H9 (cell line): ENCODE data around the gene ALOX12B. TPM values are rescaled to one million over a fixed set of nuclear protein-coding genes. Genes with fewer than 3 reads are reported as not detected.

Source experiments
- DNase-seq: peaks from one replicate; pipeline ENCODE4 v3.0.0-alpha.2; 2017
- H2AFZ ChIP-seq: one replicate; pipeline ENCODE4 v1.6.1; 2013; ENCODE audit warnings: mild to moderate bottlenecking, low read length, control low read depth, moderate library complexity
- H2AK5ac ChIP-seq: 2 replicates; pipeline ENCODE4 v1.6.1; 2013; ENCODE audit warnings: low read length, control low read depth, mixed read lengths; ENCODE audit not compliant: insufficient read length
- H2BK120ac ChIP-seq: one replicate; pipeline ENCODE4 v1.6.1; 2013; ENCODE audit warnings: low read depth, mild to moderate bottlenecking, low read length, control low read depth, inconsistent platforms; ENCODE audit not compliant: poor library complexity, severe bottlenecking
- H2BK12ac ChIP-seq: 2 replicates; pipeline ENCODE4 v1.6.1; 2013; ENCODE audit warnings: low read length, control low read depth, mixed read lengths, low read depth; ENCODE audit not compliant: insufficient read length
- H2BK15ac ChIP-seq: 2 replicates; pipeline ENCODE4 v1.6.1; 2013; ENCODE audit warnings: low read depth, low read length, control low read depth
- H2BK20ac ChIP-seq: one replicate; pipeline ENCODE4 v1.6.1; 2013; ENCODE audit warnings: low read depth, mild to moderate bottlenecking, low read length, control low read depth, inconsistent platforms; ENCODE audit not compliant: poor library complexity, severe bottlenecking
- H2BK5ac ChIP-seq: 2 replicates; pipeline ENCODE4 v1.6.1; 2013; ENCODE audit warnings: low read length, control low read depth, mixed read lengths; ENCODE audit not compliant: insufficient read length
- H3K14ac ChIP-seq: 2 replicates; pipeline ENCODE4 v1.6.1; 2013; ENCODE audit warnings: low read length, control low read depth; ENCODE audit not compliant: insufficient read depth
- H3K18ac ChIP-seq: 2 replicates; pipeline ENCODE4 v1.6.1; 2013; ENCODE audit warnings: low read depth, mild to moderate bottlenecking, mixed read lengths, low read length, control low read depth; ENCODE audit not compliant: insufficient read length
- H3K23ac ChIP-seq: 2 replicates; pipeline ENCODE4 v1.6.1; 2013; ENCODE audit warnings: low read length, control low read depth, mixed read lengths, low read depth; ENCODE audit not compliant: insufficient read length
- H3K23me2 ChIP-seq: 2 replicates; pipeline ENCODE4 v1.6.1; 2013; ENCODE audit warnings: low read depth, mild to moderate bottlenecking, mixed read lengths, low read length, control low read depth; ENCODE audit not compliant: insufficient read length, poor library complexity, severe bottlenecking
- H3K27ac ChIP-seq: 2 replicates; pipeline ENCODE4 v1.5.1; 2013; ENCODE audit warnings: low read length, control low read depth, mixed read lengths, low read depth; ENCODE audit not compliant: insufficient read length
- H3K27me3 ChIP-seq: 2 replicates; pipeline ENCODE4 v1.6.1; 2013; ENCODE audit warnings: low read length, control low read depth, inconsistent platforms; ENCODE audit not compliant: insufficient read depth
- H3K4ac ChIP-seq: 2 replicates; pipeline ENCODE4 v1.6.1; 2013; ENCODE audit warnings: low read depth, mild to moderate bottlenecking, control low read depth, inconsistent platforms, low read length, moderate library complexity
- H3K4me1 ChIP-seq: 2 replicates; pipeline ENCODE4 v1.6.1; 2013; ENCODE audit warnings: low read length, control low read depth, inconsistent platforms; ENCODE audit not compliant: insufficient read depth
- H3K4me2 ChIP-seq: 2 replicates; pipeline ENCODE4 v1.6.1; 2013; ENCODE audit warnings: low read length, control low read depth, mixed read lengths; ENCODE audit not compliant: insufficient read length, insufficient read depth
- H3K56ac ChIP-seq: 2 replicates; pipeline ENCODE4 v1.6.1; 2013; ENCODE audit warnings: low read depth, mild to moderate bottlenecking, mixed read lengths, low read length, control low read depth; ENCODE audit not compliant: insufficient read length
- H3K79me1 ChIP-seq: 2 replicates; pipeline ENCODE4 v1.6.1; 2013; ENCODE audit warnings: low read depth, mild to moderate bottlenecking, moderate library complexity, low read length, control low read depth, inconsistent platforms; ENCODE audit not compliant: insufficient read depth, poor library complexity, severe bottlenecking
- H3K79me2 ChIP-seq: 2 replicates; pipeline ENCODE4 v1.6.1; 2013; ENCODE audit warnings: low read length, control low read depth, inconsistent platforms; ENCODE audit not compliant: insufficient read depth
- H3K9ac ChIP-seq: 2 replicates; pipeline ENCODE4 v1.6.1; 2013; ENCODE audit warnings: low read length, control low read depth, mixed read lengths; ENCODE audit not compliant: insufficient read length; ENCODE audit errors: extremely low read depth
- H3K9me3 ChIP-seq: one replicate; pipeline ENCODE4 v1.6.1; 2013; ENCODE audit warnings: low read depth, low read length, inconsistent platforms; ENCODE audit not compliant: control insufficient read depth
- H3T11ph ChIP-seq: one replicate; pipeline ENCODE4 v1.6.1; 2013; ENCODE audit warnings: mild to moderate bottlenecking, low read length, control low read depth, inconsistent platforms
- H4K20me1 ChIP-seq: one replicate; pipeline ENCODE4 v1.6.1; 2013; ENCODE audit not compliant: control insufficient read depth, insufficient read length, insufficient read depth
- H4K5ac ChIP-seq: 2 replicates; pipeline ENCODE4 v1.6.1; 2013; ENCODE audit warnings: low read depth, mild to moderate bottlenecking, mixed read lengths, low read length, control low read depth; ENCODE audit not compliant: insufficient read length
- H4K8ac ChIP-seq: replicated peaks from 2 replicates; pipeline ENCODE4 v1.6.1; 2013; ENCODE audit warnings: low read length, control low read depth, mixed read lengths, low read depth; ENCODE audit not compliant: insufficient read length
- H4K91ac ChIP-seq: 2 replicates; pipeline ENCODE4 v1.6.1; 2013; ENCODE audit warnings: low read depth, mild to moderate bottlenecking, moderate library complexity, mixed read lengths, low read length, control low read depth; ENCODE audit not compliant: insufficient read length
- H3K27ac Mint-ChIP-seq, 3 experiments: 2 replicates in 2 of 3; 3 replicates in 1 of 3; pipeline ENCODE4 v1.8.0; 2020 to 2021; ENCODE audit warnings: mixed read lengths in 3 of 3, mild to moderate bottlenecking in 1 of 3, moderate library complexity in 1 of 3
- H3K27me3 Mint-ChIP-seq: 2 replicates; pipeline ENCODE4 v1.8.0; 2021; ENCODE audit warnings: low read depth, mild to moderate bottlenecking, moderate library complexity, mixed read lengths
- H3K36me3 Mint-ChIP-seq, 3 experiments: 2 replicates in 2 of 3; 3 replicates in 1 of 3; pipeline ENCODE4 v1.8.0; 2020 to 2021; ENCODE audit warnings: low read depth in 3 of 3, mixed read lengths in 3 of 3; ENCODE audit not compliant: insufficient read depth in 1 of 3
- H3K4me1 Mint-ChIP-seq, 2 experiments: 2 replicates each; pipeline ENCODE4 v1.8.0; 2020; ENCODE audit warnings: mixed read lengths in 2 of 2
- H3K4me3 Mint-ChIP-seq, 2 experiments: 2 replicates in 1 of 2; 3 replicates in 1 of 2; pipeline ENCODE4 v1.8.0; 2020 to 2021; ENCODE audit warnings: mild to moderate bottlenecking in 2 of 2, mixed read lengths in 2 of 2, moderate library complexity in 1 of 2
- H3K9me3 Mint-ChIP-seq, 2 experiments: 2 replicates in 1 of 2; 3 replicates in 1 of 2; pipeline ENCODE4 v1.8.0; 2020; ENCODE audit warnings: mild to moderate bottlenecking in 2 of 2, mixed read lengths in 2 of 2, moderate library complexity in 1 of 2
- CTCF ChIP-seq: fragments of 200-600 bp; sonication (generic); conservative IDR thresholded peaks from 3 replicates; pipeline ENCODE4 v1.8.0; 2021; ENCODE audit warnings: antibody characterized with exemption, mild to moderate bottlenecking
- WGBS: extraction: QIAGEN DNeasy Blood & Tissue Kit; methylation state at CpG from one replicate; pipeline ENCODE4 v1.1.7; 2013; ENCODE audit warnings: missing lambda C conversion rate, low lambda C conversion rate, mixed read lengths; ENCODE audit not compliant: insufficient read length; ENCODE audit errors: extremely low coverage; 5-methylcytosine and 5-hydroxymethylcytosine counted together
- total RNA-seq: library from RNA; stranded (reverse); gene quantifications from 2 replicates; pipeline ENCODE4 v1.2.1, GENCODE V29; 2021

ALOX12B gene
- total RNA-seq, 1 experiment from 2014 or later, result 1.2 TPM

GRCh38 chr17:8063761-8064534 is 23.6 kb downstream of the ALOX12B start:
- Histone ChIP-seq H4K5ac (no peak overlapping the region), H3K9me3 (no peaks in the 10 kb centered on the region), H2BK5ac (no peak overlapping the region), H2AK5ac (no peak overlapping the region), H3K4me1 (peaks cover 3% of the 10 kb centered on the region; the same call in 1 of the 2 replicates), H3K79me1 (no peaks in the 10 kb centered on the region), H4K8ac (no peak overlapping the region), H2BK15ac (no peak overlapping the region), H3K4me2 (peak overlapping the region; percentile 49), H4K20me1 (no peaks in the 10 kb centered on the region), H4K91ac (no peak overlapping the region), H3K79me2 (no peaks in the 10 kb centered on the region), H2AFZ (no peak overlapping the region), H3K18ac (no peak overlapping the region), H3K9ac (no peak overlapping the region), H3T11ph (no peak overlapping the region), H3K14ac (no peak overlapping the region), H2BK20ac (no peak overlapping the region), H2BK120ac (no peak overlapping the region), H3K23ac (no peak overlapping the region), H2BK12ac (no peak overlapping the region), H3K27ac (no peak overlapping the region), H3K23me2 (peaks cover 10% of the 10 kb centered on the region), H3K27me3 (peaks cover 13% of the 10 kb centered on the region; the same call in 1 of the 2 replicates), H3K56ac (no peak overlapping the region), H3K4ac (no peak overlapping the region)
- Mint-ChIP-seq H3K9me3 (no peaks in the 10 kb centered on the region), H3K27me3 (peaks cover 85% of the 10 kb centered on the region), H3K4me1 (peaks cover 44 to 49% of the 10 kb centered on the region in 2 experiments), H3K4me3 (peak overlapping the region; percentile 46 to 72), H3K36me3 (no peaks in the 10 kb centered on the region), H3K27ac (no peak overlapping the region; a peak in 1 of 7 replicates)
- DNase-seq, result no peak
- no CpG with 5 or more reads among the region's 28 CpGs for WGBS
- TF ChIP-seq CTCF, result no peak
